ENCODE measurements around the gene PHF12.
A peak's percentile ranks its signal among the peaks of the same experiment; 100 is the strongest.

PHF12 gene

GRCh38 chr17:28865946-28866752, 85.2 kb downstream of the PHF12 start:
- DNase-seq (ENCODE audit: low spot score in 2 of 2): no peak
- H3K36me3 Mint-ChIP-seq: peaks cover 10% of the 10 kb centered on the region
- no peak overlapping the region for H3K4me3 Mint-ChIP-seq
- H3K27ac Mint-ChIP-seq: no peak overlapping the region
- no peaks in the 10 kb centered on the region for H3K9me3 Mint-ChIP-seq
- no peak for ATAC-seq
- peaks cover 10% of the 10 kb centered on the region for H3K4me1 Mint-ChIP-seq

- Mint-ChIP-seq H3K4me1 (peaks cover 6% of the 10 kb centered on the region), H3K36me3 (peaks cover 17% of the 10 kb centered on the region), H3K4me3 (no peak overlapping the region), H3K27ac (no peak overlapping the region), H3K9me3 (no peaks in the 10 kb centered on the region)
- no peak for ATAC-seq
- no peak for DNase-seq (ENCODE audit: low spot score in 2 of 2)
Measured at GRCh38 chr17:28864991-28865849, 86.1 kb downstream of the PHF12 start.

GRCh38 chr17:28863953-28864352, 87.4 kb downstream of the PHF12 start:
- Mint-ChIP-seq H3K9me3 (no peaks in the 10 kb centered on the region), H3K4me1 (peaks cover 6% of the 10 kb centered on the region), H3K4me3 (no peak overlapping the region), H3K27ac (no peak overlapping the region), H3K36me3 (peaks cover 30% of the 10 kb centered on the region)
- ATAC-seq (no peak), DNase-seq (ENCODE audit: low spot score in 2 of 2) (no peak)

- H3K36me3 Mint-ChIP-seq: peaks cover 44% of the 10 kb centered on the region
- peak overlapping the region; percentile 78 for H3K27ac Mint-ChIP-seq
- DNase-seq (ENCODE audit: low spot score in 2 of 2): no peak
- no peaks in the 10 kb centered on the region for H3K9me3 Mint-ChIP-seq
- H3K4me3 Mint-ChIP-seq: no peak overlapping the region
- H3K4me1 Mint-ChIP-seq: peaks cover 16% of the 10 kb centered on the region
- ATAC-seq: no peak
Measured at GRCh38 chr17:28862561-28862960, 88.8 kb downstream of the PHF12 start.

GRCh38 chr17:28861393-28862203, 89.7 kb downstream of the PHF12 start:
- peak overlapping the region; percentile 78 for H3K27ac Mint-ChIP-seq
- H3K36me3 Mint-ChIP-seq: peaks cover 53% of the 10 kb centered on the region
- ATAC-seq: no peak

GRCh38 chr17:28860363-28860808, 90.9 kb downstream of the PHF12 start:
- ATAC-seq (no peak), DNase-seq (ENCODE audit: low spot score in 2 of 2) (no peak)
- Mint-ChIP-seq H3K9me3 (no peaks in the 10 kb centered on the region), H3K27ac (no peak overlapping the region), H3K4me1 (peaks cover 17% of the 10 kb centered on the region), H3K4me3 (no peak overlapping the region), H3K36me3 (peaks cover 59% of the 10 kb centered on the region)

More at GRCh38 chr17:28861393-28862203, 89.7 kb downstream of the PHF12 start:
- Mint-ChIP-seq H3K4me3 (no peak overlapping the region), H3K4me1 (peaks cover 23% of the 10 kb centered on the region), H3K9me3 (no peaks in the 10 kb centered on the region)
- DNase-seq (ENCODE audit: low spot score in 2 of 2): no peak

- no peaks in the 10 kb centered on the region for H3K9me3 Mint-ChIP-seq
- peaks cover 59% of the 10 kb centered on the region for H3K36me3 Mint-ChIP-seq
- peak overlapping the region; percentile 87 for H3K27ac Mint-ChIP-seq
- ATAC-seq (no peak), DNase-seq (ENCODE audit: low spot score in 2 of 2) (no peak)
- no peak overlapping the region for H3K4me3 Mint-ChIP-seq
- H3K4me1 Mint-ChIP-seq: peaks cover 17% of the 10 kb centered on the region
Measured at GRCh38 chr17:28858801-28859355, 92.4 kb downstream of the PHF12 start.

- Mint-ChIP-seq H3K9me3 (no peaks in the 10 kb centered on the region), H3K4me3 (no peak overlapping the region), H3K36me3 (peaks cover 59% of the 10 kb centered on the region), H3K27ac (peak overlapping the region; percentile 87), H3K4me1 (peaks cover 17% of the 10 kb centered on the region)
- ATAC-seq: no peak
- DNase-seq (ENCODE audit: low spot score in 2 of 2): no peak
Measured at GRCh38 chr17:28857905-28858800, 93.2 kb downstream of the PHF12 start.

- no peak for DNase-seq (ENCODE audit: low spot score in 2 of 2)
- ATAC-seq: no peak
- Mint-ChIP-seq H3K4me3 (peak overlapping the region; percentile 82), H3K36me3 (peaks cover 49% of the 10 kb centered on the region), H3K4me1 (peaks cover 17% of the 10 kb centered on the region), H3K27ac (no peak overlapping the region), H3K9me3 (no peaks in the 10 kb centered on the region)
Measured at GRCh38 chr17:28856028-28856574, 95.2 kb downstream of the PHF12 start.

GRCh38 chr17:28855336-28855679, 96.0 kb downstream of the PHF12 start:
- DNase-seq (ENCODE audit: low spot score in 2 of 2): no peak
- H3K4me3 Mint-ChIP-seq: peak overlapping the region; percentile 82
- peaks cover 17% of the 10 kb centered on the region for H3K4me1 Mint-ChIP-seq
- H3K9me3 Mint-ChIP-seq: no peaks in the 10 kb centered on the region
- peak overlapping the region; percentile 90 for H3K27ac Mint-ChIP-seq
- H3K36me3 Mint-ChIP-seq: peaks cover 43% of the 10 kb centered on the region
- ATAC-seq: no peak

Measured in stimulated activated effector memory CD8-positive, alpha-beta T cell treated with anti-CD3 and anti-CD28 coated beads, Interleukin-12 subunit alpha, Interleukin-12 subunit beta, amount 100 ng/mL, for 72 hours (primary cell).